ENCODE measurements around the gene NCOR2. TPM values are rescaled to one million over a fixed set of nuclear protein-coding genes. Genes with fewer than 3 reads are reported as not detected.

The NCOR2 gene
- total and polyA plus RNA-seq, 10 of the 15 experiments (the other 5 are each of a cell fraction or from before 2014, with no cell fraction given), result 0.43 to 179 (median 14.9) TPM

- TF ChIP-seq FOXM1 (IDR thresholded peaks at IDR 0.05; ENCODE audit: low read depth, low read length) (no peak), NFIC (IDR thresholded peaks at IDR 0.05; ENCODE audit: low read depth, low read length) (no peak), HSF1 (IDR thresholded peaks at IDR 0.05; ENCODE audit: low read depth, low read length) (no peak), BCL11A (IDR thresholded peaks at IDR 0.05; ENCODE audit: low read depth, low read length) (no peak), IRF3 (IDR thresholded peaks at IDR 0.05) (no peak), MXI1 (IDR thresholded peaks at IDR 0.05; ENCODE audit: low read depth, low read length) (no peak), FOS (IDR thresholded peaks at IDR 0.05; ENCODE audit: borderline replicate concordance, extremely low read depth, insufficient read length) (no peak), CUX1 (IDR thresholded peaks at IDR 0.05; ENCODE audit: insufficient replicate concordance, low read depth, low read length) (no peak)
These were observed 46.5 kb downstream of the NCOR2 start (continued) for GRCh38 chr12:124520907-124521306.
